C4-2B (cell line): ENCODE results near the gene RNF123.

Source experiments
- H3K27ac ChIP-seq: fragments of 450-650 bp; 2 replicates; pipeline ENCODE4 v1.5.1; 2017
- ZFX ChIP-seq: fragments of 450-650 bp; IDR thresholded peaks from 2 replicates; pipeline ENCODE4 v1.6.1; 2017
- TF ChIP-seq, protein P1 (sequence below): fragments of 450-650 bp; conservative IDR thresholded peaks from 2 replicates; pipeline ENCODE4 v1.5.1; 2017; ENCODE audit warnings: mild to moderate bottlenecking

Gene RNF123

DNA sequence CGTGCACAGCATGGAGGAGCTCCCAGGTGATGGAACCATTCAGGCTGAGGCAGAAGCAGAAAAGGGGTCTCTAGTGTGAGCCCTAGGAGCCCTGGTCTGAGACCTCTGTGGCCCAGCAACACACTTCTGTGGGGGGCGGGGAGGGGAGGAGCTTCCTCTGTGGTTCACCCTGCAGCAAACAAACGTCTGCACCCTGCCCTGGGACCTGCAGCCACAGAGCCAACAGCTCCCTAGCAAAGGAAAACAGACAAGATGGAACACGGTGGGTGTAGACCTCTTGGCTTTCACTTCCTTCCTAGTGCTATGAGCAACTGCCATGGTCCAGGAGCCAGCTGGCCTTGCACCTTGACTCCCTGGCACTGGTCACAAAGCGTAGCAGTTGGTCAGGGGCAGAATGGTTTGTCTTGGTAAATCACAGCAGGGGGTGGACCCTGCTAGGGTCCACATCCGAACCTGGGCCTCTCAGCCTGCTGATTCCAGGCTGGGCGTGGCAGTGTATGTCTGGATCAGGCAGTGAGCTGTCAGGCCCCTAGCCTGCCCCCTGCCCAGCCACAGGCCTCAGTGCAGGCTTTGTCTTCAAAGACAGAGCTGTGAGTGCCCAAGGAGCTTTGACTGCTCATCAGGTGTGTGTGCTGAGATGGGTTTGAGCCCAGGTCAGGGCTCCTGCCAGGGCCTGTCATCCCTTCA lies 23.4 kb downstream of the RNF123 start:
- no peak overlapping the region for H3K27ac ChIP-seq
- TF ChIP-seq, protein P1, sequence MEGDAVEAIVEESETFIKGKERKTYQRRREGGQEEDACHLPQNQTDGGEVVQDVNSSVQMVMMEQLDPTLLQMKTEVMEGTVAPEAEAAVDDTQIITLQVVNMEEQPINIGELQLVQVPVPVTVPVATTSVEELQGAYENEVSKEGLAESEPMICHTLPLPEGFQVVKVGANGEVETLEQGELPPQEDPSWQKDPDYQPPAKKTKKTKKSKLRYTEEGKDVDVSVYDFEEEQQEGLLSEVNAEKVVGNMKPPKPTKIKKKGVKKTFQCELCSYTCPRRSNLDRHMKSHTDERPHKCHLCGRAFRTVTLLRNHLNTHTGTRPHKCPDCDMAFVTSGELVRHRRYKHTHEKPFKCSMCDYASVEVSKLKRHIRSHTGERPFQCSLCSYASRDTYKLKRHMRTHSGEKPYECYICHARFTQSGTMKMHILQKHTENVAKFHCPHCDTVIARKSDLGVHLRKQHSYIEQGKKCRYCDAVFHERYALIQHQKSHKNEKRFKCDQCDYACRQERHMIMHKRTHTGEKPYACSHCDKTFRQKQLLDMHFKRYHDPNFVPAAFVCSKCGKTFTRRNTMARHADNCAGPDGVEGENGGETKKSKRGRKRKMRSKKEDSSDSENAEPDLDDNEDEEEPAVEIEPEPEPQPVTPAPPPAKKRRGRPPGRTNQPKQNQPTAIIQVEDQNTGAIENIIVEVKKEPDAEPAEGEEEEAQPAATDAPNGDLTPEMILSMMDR = no peak
- no peak for TF ChIP-seq ZFX

DNA sequence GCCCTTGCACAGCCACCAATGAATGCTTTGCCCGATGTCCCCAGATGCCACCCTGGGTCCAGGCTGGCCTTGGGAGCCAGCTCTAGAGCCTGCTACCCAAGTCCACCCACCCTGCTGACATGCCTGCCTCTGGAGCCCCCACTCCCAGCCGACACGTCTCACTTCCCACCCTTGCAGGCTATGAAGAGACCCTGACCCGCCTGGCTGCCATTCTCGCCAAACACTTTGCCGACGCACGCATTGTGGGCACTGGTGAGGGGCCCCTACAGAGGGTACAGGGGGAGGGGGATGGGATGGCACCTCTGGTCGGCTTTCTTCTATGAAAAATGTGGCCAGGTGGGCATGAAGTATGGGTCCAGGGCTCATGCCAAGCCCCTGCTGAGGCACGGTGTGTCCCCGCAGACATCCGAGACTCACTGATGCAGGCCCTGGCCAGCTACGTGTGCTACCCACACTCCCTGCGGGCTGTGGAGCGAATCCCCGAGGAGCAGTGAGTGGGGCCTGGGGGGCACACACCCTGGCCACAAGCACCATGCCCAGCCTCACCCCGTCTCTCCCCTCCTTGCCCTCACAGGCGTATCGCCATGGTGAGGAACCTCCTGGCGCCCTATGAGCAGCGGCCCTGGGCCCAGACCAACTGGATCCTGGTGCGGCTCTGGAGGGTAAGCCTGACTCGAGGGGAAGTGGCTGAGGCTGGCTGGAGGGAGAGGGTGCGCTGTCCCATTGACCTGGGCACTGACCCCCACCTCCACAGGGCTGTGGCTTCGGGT lies 24.2 kb downstream of the RNF123 start:
- H3K27ac ChIP-seq = no peak overlapping the region
- no peak for TF ChIP-seq ZFX
- TF ChIP-seq, protein P1 = no peak

DNA sequence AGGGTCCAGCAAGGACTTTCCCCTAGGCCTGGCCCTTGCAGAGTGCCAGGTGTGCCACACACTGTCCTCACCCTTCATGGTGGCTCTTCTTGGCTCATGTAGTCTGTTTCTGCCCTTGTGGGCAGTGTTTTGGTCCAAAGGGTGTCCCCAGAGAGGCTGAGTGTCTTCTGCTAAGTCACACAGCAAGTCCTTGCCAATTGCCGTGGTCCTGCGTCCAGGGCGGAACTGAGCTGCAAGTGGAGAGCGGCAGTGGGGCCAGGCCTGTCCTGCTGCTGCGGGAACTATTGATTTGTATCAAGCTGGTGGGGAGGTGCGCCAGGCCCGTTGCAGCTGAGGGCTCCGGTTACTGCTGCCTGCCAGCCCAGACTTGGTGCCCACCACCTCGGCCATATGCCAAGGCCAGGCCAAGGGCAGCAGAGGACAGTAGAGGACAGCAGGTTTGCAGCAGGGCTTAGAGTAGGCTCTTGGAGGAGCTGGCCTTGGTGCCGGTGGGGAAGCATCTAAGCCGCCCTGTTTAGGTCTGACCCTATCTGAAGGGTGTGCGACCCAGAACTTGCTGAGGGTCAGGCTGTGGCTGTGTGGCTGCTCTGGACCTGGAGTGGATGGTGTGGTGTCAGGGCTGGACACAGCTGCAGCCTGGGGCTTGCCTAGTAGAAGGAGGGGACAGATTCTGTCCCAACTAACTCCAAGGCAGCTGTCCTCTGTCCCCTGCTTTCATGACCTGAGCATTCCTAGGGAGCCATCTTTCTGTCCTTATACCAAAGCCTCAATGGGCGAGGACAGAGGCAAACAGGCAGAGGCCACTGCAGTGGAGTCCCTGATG lies 25.6 kb downstream of the RNF123 start:
- H3K27ac ChIP-seq = no peak overlapping the region
- TF ChIP-seq, protein P1 = no peak
- TF ChIP-seq ZFX = no peak

DNA sequence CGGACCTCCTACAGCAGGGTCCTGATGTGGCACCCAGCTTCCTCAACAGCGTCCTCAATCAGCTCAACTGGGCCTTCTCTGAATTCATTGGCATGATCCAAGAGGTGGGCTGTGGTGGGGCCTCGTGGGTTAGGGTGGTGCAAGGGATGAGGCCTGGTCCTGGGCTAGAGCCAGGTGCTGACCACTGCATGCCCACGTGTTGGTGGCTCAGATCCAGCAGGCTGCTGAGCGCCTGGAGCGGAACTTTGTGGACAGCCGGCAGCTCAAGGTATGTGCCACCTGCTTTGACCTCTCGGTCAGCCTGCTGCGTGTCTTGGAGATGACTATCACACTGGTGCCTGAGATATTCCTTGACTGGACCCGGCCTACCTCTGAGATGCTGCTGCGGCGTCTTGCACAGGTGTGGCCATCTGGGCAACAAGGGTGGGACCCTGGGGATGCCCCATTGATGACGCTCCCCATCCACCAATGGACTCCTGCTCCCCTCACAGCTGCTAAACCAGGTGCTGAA lies 26.3 kb downstream of the RNF123 start:
- no peak overlapping the region for H3K27ac ChIP-seq
- TF ChIP-seq ZFX = no peak
- TF ChIP-seq, protein P1 = no peak

DNA sequence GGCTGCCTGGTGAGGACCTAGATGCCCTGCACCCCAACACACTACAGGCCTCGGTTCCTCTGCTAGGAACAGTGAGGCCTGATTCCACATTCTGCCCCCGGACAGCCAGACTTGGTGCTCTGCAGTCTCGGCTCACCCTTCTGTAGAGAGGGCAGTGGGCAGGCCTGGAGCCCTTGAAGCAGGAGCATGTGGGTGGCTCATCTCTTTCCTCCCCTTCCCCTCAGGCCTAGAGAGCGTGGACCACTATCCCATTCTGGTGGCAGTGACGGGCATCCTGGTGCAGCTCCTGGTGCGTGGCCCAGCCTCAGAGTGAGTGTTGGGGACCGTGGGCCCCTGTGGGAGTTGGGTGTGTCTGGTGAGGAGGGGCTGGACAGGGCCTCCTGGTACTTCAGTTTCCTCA lies 26.8 kb downstream of the RNF123 start:
- no peak overlapping the region for H3K27ac ChIP-seq
- TF ChIP-seq, protein P1 = no peak
- no peak for TF ChIP-seq ZFX

DNA sequence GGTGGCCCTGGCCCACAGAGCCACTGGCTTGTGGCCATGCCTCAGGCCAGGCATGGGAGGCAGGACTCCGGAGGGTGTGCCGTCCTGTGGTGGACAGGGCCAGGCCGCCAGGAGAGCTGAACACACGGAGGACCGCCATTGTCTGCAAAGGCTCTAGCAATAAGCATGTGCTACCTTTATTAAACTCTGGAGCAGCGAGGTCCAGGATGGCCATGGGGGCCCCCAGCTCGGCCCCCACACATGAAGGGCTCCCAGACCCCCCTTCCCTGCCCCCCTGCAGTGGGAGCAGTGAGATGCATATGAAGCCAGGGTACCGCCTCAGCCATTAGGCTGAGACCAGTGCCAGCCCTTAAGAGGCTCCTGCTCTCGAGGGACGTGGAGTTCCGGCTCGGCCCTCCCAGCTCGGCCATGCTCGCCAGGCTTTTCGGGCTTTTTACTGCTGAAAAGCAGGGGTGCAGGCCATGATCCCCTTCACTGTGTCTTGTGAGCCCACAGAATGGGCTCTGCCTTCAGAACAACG lies 27.4 kb downstream of the RNF123 start:
- no peak overlapping the region for H3K27ac ChIP-seq
- TF ChIP-seq, protein P1 = no peak
- no peak for TF ChIP-seq ZFX
